ENCODE measurements around the gene SYNC. TPM values are rescaled to one million over a fixed set of nuclear protein-coding genes. Genes with fewer than 3 reads are reported as not detected.

Gene SYNC
- total RNA-seq, 1 experiment from 2014 or later, result 6.6 TPM

DNA sequence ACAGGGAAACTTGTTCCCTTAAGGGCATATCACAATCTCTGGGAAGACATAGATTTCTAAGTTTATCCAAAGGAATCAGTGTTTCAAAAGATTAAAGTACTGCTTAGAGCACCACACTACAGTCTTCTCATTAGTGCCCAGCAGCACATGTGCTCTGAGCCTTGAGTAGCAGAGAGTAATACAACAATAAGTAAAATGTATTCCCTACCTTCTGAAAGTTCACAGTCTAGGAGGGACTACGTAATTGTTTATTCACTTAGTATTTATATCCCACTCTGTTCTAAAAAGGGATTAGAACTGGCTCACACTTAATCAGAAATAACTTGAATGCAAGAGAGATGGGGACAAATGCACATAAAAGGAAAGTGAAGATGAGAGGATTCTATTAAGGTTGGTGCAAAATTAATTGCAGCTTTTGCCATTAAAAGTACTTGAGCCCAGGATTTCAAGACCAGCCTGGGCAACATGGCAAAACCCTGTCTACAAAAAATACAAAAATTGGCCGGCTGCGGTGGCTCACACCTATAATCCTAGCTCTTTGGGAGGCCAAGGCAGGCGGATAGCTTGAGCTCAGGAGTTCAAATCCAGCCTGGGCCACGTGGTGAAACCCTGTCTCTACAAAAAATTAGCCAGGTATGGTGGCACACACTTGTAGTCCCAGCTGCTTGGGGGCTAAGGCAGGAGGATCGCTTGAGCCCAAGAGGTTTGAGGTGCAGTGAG, 9.0 kb downstream of the SYNC start:
- BruUV-seq (replicated peaks), result no TSS peak
- POLR2A ChIA-PET (ENCODE audit: unreplicated experiment), result interaction anchor here (0.6 kb wide), 1 partner anchor 17 kb away, joined by 4 read pairs; no protein-coding TSS in a partner anchor

DNA sequence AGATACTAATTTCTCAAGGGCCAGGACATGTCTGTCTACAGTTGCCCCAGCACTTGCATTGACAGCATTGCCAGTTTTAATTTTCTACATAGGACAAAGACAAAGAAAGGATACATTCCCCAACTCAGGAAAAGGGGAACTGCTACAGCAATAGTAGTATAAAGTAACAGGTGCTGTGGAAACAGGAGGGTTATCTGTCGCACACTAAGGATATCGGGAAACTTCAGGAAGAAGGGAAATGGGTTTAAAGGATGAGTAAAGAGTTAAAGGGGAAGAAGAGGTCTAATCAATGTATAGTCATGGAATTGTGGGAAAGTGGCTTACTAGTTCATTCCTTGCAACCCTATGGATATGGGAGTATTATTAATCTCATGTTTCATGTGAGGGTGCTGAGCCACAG, 16.2 kb downstream of the SYNC start:
- no peaks in the 10 kb centered on the region for H3K9me2 ChIP-seq (replicated peaks; ENCODE audit: low read length)
- no peak overlapping the region for H3K4me2 ChIP-seq (ENCODE audit: low read length)
- POLR2A ChIA-PET (ENCODE audit: unreplicated experiment), result interaction anchor here (0.6 kb wide), 1 partner anchor 282 kb away, joined by 3 read pairs; no protein-coding TSS in a partner anchor
- H3K9ac ChIP-seq (ENCODE audit: low read length), result no peak overlapping the region
- BruUV-seq (replicated peaks), result no TSS peak
- no peaks in the 10 kb centered on the region for H4K20me1 ChIP-seq (ENCODE audit: low read length)
- no peak for DNase-seq
- H3K9me3 ChIP-seq (ENCODE audit: low read length), result no peaks in the 10 kb centered on the region
- no peak for ATAC-seq
- CTCF ChIA-PET, result no interaction called here
- intact Hi-C loops (cut with micrococcal nuclease), result no loop called here
- H3K79me2 ChIP-seq (ENCODE audit: low read length), result no peaks in the 10 kb centered on the region
- peaks cover 6% of the 10 kb centered on the region for H3F3A ChIP-seq (ENCODE audit: low read length, unreplicated experiment)
- TF ChIP-seq EZH2 (IDR thresholded peaks at IDR 0.05; ENCODE audit: low read length, unreplicated experiment) (no peak), EZH2phosphoT487 (IDR thresholded peaks at IDR 0.05; ENCODE audit: borderline replicate concordance, low read length) (no peak)
- TF ChIP-seq, protein P1, sequence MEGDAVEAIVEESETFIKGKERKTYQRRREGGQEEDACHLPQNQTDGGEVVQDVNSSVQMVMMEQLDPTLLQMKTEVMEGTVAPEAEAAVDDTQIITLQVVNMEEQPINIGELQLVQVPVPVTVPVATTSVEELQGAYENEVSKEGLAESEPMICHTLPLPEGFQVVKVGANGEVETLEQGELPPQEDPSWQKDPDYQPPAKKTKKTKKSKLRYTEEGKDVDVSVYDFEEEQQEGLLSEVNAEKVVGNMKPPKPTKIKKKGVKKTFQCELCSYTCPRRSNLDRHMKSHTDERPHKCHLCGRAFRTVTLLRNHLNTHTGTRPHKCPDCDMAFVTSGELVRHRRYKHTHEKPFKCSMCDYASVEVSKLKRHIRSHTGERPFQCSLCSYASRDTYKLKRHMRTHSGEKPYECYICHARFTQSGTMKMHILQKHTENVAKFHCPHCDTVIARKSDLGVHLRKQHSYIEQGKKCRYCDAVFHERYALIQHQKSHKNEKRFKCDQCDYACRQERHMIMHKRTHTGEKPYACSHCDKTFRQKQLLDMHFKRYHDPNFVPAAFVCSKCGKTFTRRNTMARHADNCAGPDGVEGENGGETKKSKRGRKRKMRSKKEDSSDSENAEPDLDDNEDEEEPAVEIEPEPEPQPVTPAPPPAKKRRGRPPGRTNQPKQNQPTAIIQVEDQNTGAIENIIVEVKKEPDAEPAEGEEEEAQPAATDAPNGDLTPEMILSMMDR (conservative IDR thresholded peaks at IDR 0.05; ENCODE audit: low read depth, low read length), result no peak
- no peaks in the 10 kb centered on the region for H3K4me1 ChIP-seq (ENCODE audit: insufficient read depth, low read length)
- H3K36me3 ChIP-seq (ENCODE audit: low read depth, low read length), result peaks cover 37% of the 10 kb centered on the region
- H2AFZ ChIP-seq (ENCODE audit: low read length), result no peak overlapping the region
- no peak overlapping the region for H3K4me3 ChIP-seq (ENCODE audit: low read length)
- H3K27ac ChIP-seq (ENCODE audit: low read length), result no peak overlapping the region
- H3K27me3 ChIP-seq (ENCODE audit: low read length), result no peaks in the 10 kb centered on the region

More for the DNA sequence above, 9.0 kb downstream of the SYNC start:
- H3K9me2 ChIP-seq (replicated peaks; ENCODE audit: low read length), result no peaks in the 10 kb centered on the region
- H4K20me1 ChIP-seq (ENCODE audit: low read length), result no peaks in the 10 kb centered on the region
- H3K4me1 ChIP-seq (ENCODE audit: insufficient read depth, low read length), result peaks cover 7% of the 10 kb centered on the region; the same call in 1 of the 2 replicates
- TF ChIP-seq EZH2phosphoT487 (IDR thresholded peaks at IDR 0.05; ENCODE audit: borderline replicate concordance, low read length) (no peak), EZH2 (IDR thresholded peaks at IDR 0.05; ENCODE audit: low read length, unreplicated experiment) (no peak)
- TF ChIP-seq, protein P1 (conservative IDR thresholded peaks at IDR 0.05; ENCODE audit: low read depth, low read length), result no peak
- CTCF ChIA-PET, result no interaction called here
- no peak for ATAC-seq
- no peak overlapping the region for H3K4me2 ChIP-seq (ENCODE audit: low read length)
- intact Hi-C loops (cut with micrococcal nuclease), result no loop called here
- no peak overlapping the region for H2AFZ ChIP-seq (ENCODE audit: low read length)
- no peak for DNase-seq
- H3K9ac ChIP-seq (ENCODE audit: low read length), result no peak overlapping the region
- no peak overlapping the region for H3K27ac ChIP-seq (ENCODE audit: low read length)
- H3K36me3 ChIP-seq (ENCODE audit: low read depth, low read length), result no peaks in the 10 kb centered on the region
- no peak overlapping the region for H3K4me3 ChIP-seq (ENCODE audit: low read length)
- no peaks in the 10 kb centered on the region for H3K79me2 ChIP-seq (ENCODE audit: low read length)
- H3K9me3 ChIP-seq (ENCODE audit: low read length), result no peaks in the 10 kb centered on the region
- H3K27me3 ChIP-seq (ENCODE audit: low read length), result no peaks in the 10 kb centered on the region
- H3F3A ChIP-seq (ENCODE audit: low read length, unreplicated experiment), result no peaks in the 10 kb centered on the region

DNA sequence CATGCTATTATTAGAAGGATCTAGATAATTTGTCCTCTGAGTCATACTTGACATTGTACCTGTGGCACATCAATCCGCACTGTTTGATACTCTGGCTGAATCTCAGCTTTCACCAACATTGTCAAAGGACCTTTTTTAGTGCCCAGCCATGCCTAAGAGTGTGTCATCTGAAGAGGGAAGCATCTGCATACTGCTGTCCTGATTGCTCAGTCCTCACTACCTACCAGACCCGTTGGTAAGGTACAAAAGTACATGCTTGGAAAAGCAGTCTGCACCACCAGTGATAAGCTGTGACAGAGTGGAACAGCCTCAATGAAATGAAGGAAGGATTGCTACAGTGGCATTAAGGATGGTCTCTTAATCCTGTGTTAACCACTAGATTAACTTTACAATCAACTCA, 17.1 kb downstream of the SYNC start:
- no peak overlapping the region for H3K9ac ChIP-seq (ENCODE audit: low read length)
- no peaks in the 10 kb centered on the region for H3K79me2 ChIP-seq (ENCODE audit: low read length)
- H4K20me1 ChIP-seq (ENCODE audit: low read length), result no peaks in the 10 kb centered on the region
- no peaks in the 10 kb centered on the region for H3K4me1 ChIP-seq (ENCODE audit: insufficient read depth, low read length)
- H3K4me2 ChIP-seq (ENCODE audit: low read length), result no peak overlapping the region
- DNase-seq, result no peak
- CTCF ChIA-PET, result no interaction called here
- no peak for ATAC-seq
- no peak overlapping the region for H3K4me3 ChIP-seq (ENCODE audit: low read length)
- BruUV-seq (replicated peaks), result no TSS peak
- intact Hi-C loops (cut with micrococcal nuclease), result no loop called here
- POLR2A ChIA-PET (ENCODE audit: unreplicated experiment), result no interaction called here
- H3F3A ChIP-seq (ENCODE audit: low read length, unreplicated experiment), result peaks cover 6% of the 10 kb centered on the region
- no peak overlapping the region for H2AFZ ChIP-seq (ENCODE audit: low read length)
- H3K9me3 ChIP-seq (ENCODE audit: low read length), result no peaks in the 10 kb centered on the region
- H3K27me3 ChIP-seq (ENCODE audit: low read length), result no peaks in the 10 kb centered on the region
- no peak overlapping the region for H3K27ac ChIP-seq (ENCODE audit: low read length)
- no peaks in the 10 kb centered on the region for H3K9me2 ChIP-seq (replicated peaks; ENCODE audit: low read length)
- TF ChIP-seq EZH2 (IDR thresholded peaks at IDR 0.05; ENCODE audit: low read length, unreplicated experiment) (no peak), EZH2phosphoT487 (IDR thresholded peaks at IDR 0.05; ENCODE audit: borderline replicate concordance, low read length) (no peak)
- TF ChIP-seq, protein P1 (conservative IDR thresholded peaks at IDR 0.05; ENCODE audit: low read depth, low read length), result no peak
- H3K36me3 ChIP-seq (ENCODE audit: low read depth, low read length), result peaks cover 46% of the 10 kb centered on the region

Data from PC-3 (cell line).